DOHH2 (cell line): ENCODE data around the gene VWC2.

Source experiments
- H3F3A ChIP-seq: fragments of 200-600 bp; sonication (generic), shearing (Covaris generic); 2 replicates; pipeline ENCODE4 v1.6.0; 2016; ENCODE audit warnings: antibody characterized with exemption, mild to moderate bottlenecking; ENCODE audit not compliant: control insufficient read depth, insufficient read depth
- H3K27ac ChIP-seq: fragments of 200-600 bp; sonication (generic); 2 replicates; pipeline ENCODE4 v1.5.1; 2014; ENCODE audit warnings: low read depth, mild to moderate bottlenecking, low read length, moderate library complexity
- H3K27me3 ChIP-seq: fragments of 200-600 bp; sonication (generic); 2 replicates; pipeline ENCODE4 v1.6.1; 2014; ENCODE audit warnings: mild to moderate bottlenecking, low read length, mixed read lengths; ENCODE audit not compliant: control insufficient read depth
- H3K36me3 ChIP-seq: fragments of 200-600 bp; sonication (generic); 2 replicates; pipeline ENCODE4 v1.6.1; 2014; ENCODE audit warnings: mild to moderate bottlenecking, low read length, moderate library complexity, mixed read lengths; ENCODE audit not compliant: control insufficient read depth
- H3K4me1 ChIP-seq: fragments of 200-600 bp; sonication (generic); 2 replicates; pipeline ENCODE4 v1.6.1; 2014; ENCODE audit warnings: mild to moderate bottlenecking, low read length, mixed read lengths; ENCODE audit not compliant: control insufficient read depth
- H3K4me2 ChIP-seq: fragments of 200-600 bp; sonication (generic); 2 replicates; pipeline ENCODE4 v1.6.0; 2014; ENCODE audit warnings: mild to moderate bottlenecking, low read length, moderate library complexity
- H3K4me3 ChIP-seq: fragments of 200-600 bp; sonication (generic); 2 replicates; pipeline ENCODE4 v1.5.1; 2014; ENCODE audit warnings: mild to moderate bottlenecking, low read length, mixed read lengths
- H3K79me2 ChIP-seq: fragments of 200-600 bp; sonication (generic); 2 replicates; pipeline ENCODE4 v1.6.1; 2014; ENCODE audit warnings: mild to moderate bottlenecking, low read length, mixed read lengths; ENCODE audit not compliant: control insufficient read depth
- H3K9me2 ChIP-seq: fragments of 200-600 bp; sonication (generic); replicated peaks from 2 replicates; pipeline ENCODE4 v1.6.1; 2014; ENCODE audit warnings: mild to moderate bottlenecking, low read length, mixed read lengths; ENCODE audit not compliant: control insufficient read depth
- H3K9me3 ChIP-seq: fragments of 200-600 bp; sonication (generic); 2 replicates; pipeline ENCODE4 v1.6.1; 2014; ENCODE audit warnings: antibody characterized with exemption, low read length, mixed read lengths; ENCODE audit not compliant: control insufficient read depth, insufficient read depth
- H4K20me1 ChIP-seq: fragments of 200-600 bp; sonication (generic); 2 replicates; pipeline ENCODE4 v1.6.0; 2014; ENCODE audit warnings: low read depth, mild to moderate bottlenecking, antibody characterized with exemption, low read length, moderate library complexity; ENCODE audit not compliant: control insufficient read depth, insufficient read depth
- EZH2phosphoT487 ChIP-seq: fragments of 200-600 bp; sonication (generic); IDR thresholded peaks from 2 replicates; pipeline ENCODE4 v1.6.1; 2017; ENCODE audit warnings: borderline replicate concordance, mild to moderate bottlenecking, antibody characterized with exemption, low read length, moderate library complexity, mixed read lengths
- TF ChIP-seq, protein P1 (sequence below): fragments of 200-600 bp; sonication (generic); IDR thresholded peaks from one replicate; pipeline ENCODE4 v1.5.1; 2014; ENCODE audit warnings: antibody characterized with exemption, mild to moderate bottlenecking, low read depth, low read length; ENCODE audit not compliant: poor library complexity, severe bottlenecking

VWC2 gene

DNA sequence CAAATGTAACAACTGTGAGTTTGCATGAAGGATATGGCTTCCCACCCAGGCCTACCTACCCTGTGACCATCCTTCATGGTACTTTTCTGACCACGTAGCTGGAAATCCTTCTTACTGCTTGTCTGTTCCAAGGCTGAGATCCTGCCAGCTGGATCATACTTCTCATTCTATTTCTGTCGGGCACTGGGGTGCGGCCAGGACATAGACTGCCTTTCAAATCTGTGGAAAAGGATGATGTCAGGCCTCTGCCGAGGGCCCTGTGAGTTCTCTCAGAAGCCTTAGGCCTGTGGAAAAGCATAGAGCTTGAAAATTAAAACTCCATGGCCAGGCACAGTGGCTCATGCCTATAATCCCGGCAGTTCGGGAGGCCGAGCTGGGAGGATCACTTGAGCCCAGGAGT is 10.0 kb downstream of the VWC2 start:
- Histone ChIP-seq H3K9me3 (no peaks in the 10 kb centered on the region), H3K27ac (no peak overlapping the region), H3K9me2 (no peaks in the 10 kb centered on the region), H4K20me1 (no peaks in the 10 kb centered on the region), H3F3A (no peaks in the 10 kb centered on the region), H3K4me3 (no peak overlapping the region), H3K4me1 (peaks cover 8% of the 10 kb centered on the region), H3K4me2 (no peak overlapping the region), H3K36me3 (no peaks in the 10 kb centered on the region), H3K27me3 (no peaks in the 10 kb centered on the region), H3K79me2 (no peaks in the 10 kb centered on the region)
- TF ChIP-seq EZH2phosphoT487 = no peak
- TF ChIP-seq, protein P1, sequence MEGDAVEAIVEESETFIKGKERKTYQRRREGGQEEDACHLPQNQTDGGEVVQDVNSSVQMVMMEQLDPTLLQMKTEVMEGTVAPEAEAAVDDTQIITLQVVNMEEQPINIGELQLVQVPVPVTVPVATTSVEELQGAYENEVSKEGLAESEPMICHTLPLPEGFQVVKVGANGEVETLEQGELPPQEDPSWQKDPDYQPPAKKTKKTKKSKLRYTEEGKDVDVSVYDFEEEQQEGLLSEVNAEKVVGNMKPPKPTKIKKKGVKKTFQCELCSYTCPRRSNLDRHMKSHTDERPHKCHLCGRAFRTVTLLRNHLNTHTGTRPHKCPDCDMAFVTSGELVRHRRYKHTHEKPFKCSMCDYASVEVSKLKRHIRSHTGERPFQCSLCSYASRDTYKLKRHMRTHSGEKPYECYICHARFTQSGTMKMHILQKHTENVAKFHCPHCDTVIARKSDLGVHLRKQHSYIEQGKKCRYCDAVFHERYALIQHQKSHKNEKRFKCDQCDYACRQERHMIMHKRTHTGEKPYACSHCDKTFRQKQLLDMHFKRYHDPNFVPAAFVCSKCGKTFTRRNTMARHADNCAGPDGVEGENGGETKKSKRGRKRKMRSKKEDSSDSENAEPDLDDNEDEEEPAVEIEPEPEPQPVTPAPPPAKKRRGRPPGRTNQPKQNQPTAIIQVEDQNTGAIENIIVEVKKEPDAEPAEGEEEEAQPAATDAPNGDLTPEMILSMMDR = no peak

DNA sequence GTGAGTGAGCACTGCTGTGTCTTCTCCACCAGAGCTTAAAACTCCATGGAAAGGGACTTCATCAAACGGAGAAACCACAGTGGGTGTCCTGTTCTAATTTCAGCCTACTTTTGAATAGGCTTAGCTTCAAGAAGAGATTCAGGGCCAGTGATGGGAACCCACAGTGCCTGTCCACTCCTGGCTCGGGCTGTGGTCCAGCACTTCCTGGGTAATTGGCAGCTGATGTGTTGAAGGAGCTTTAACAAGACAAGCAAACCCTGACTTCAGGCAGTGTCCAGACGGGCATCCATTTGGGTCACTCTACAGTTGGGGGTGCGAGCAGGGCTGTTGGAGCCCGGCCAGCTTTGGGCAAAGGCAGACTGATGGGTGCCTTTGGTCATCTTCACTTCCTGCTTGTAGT is 14.5 kb downstream of the VWC2 start:
- Histone ChIP-seq H3K27me3 (peaks cover 2% of the 10 kb centered on the region; the same call in 1 of the 2 replicates), H3K4me1 (peaks cover 5% of the 10 kb centered on the region; the same call in 1 of the 2 replicates), H3K9me3 (no peaks in the 10 kb centered on the region), H3K79me2 (no peaks in the 10 kb centered on the region), H3K36me3 (no peaks in the 10 kb centered on the region), H3K4me2 (no peak overlapping the region), H4K20me1 (no peaks in the 10 kb centered on the region), H3K9me2 (no peaks in the 10 kb centered on the region), H3F3A (no peaks in the 10 kb centered on the region), H3K4me3 (no peak overlapping the region), H3K27ac (no peak overlapping the region)
- no peak for TF ChIP-seq EZH2phosphoT487
- TF ChIP-seq, protein P1 = no peak

DNA sequence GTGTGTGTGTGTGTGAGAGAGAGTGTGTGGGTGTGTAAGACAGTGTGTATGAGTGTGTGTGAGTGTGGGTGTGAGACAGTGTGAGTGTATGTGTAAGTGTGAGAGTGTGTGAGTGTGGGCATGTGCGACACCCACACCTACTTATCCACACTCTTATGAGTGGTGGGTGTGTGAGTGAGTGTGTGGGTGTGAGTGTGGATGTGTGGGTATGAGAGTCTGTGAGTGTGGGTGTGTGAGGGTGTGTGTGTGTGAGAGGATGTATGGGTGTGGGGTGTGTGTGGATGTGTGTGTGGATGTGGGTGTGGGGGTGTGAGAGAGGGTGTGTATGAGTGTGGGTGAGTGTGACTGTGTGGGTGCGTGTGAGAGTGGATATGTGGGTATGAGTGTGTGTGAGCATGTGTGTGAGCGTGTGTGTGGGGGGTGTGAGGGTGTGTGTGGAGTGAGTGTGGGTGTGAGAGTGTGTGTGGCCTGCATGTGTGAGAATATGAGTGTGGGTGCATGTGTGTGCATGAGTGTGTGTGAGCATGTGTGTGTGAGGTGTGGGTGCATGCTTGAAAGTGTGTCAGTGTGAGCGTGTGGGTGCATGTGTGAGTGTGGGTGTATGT is 15.1 kb downstream of the VWC2 start:
- TF ChIP-seq, protein P1 = no peak
- no peak for TF ChIP-seq EZH2phosphoT487

More for the DNA sequence above, 15.1 kb downstream of the VWC2 start:
- peaks cover 5% of the 10 kb centered on the region; the same call in 1 of the 2 replicates for H3K4me1 ChIP-seq
- no peak overlapping the region for H3K4me2 ChIP-seq
- H3K27ac ChIP-seq = no peak overlapping the region
- H3K9me2 ChIP-seq = no peaks in the 10 kb centered on the region
- H3K79me2 ChIP-seq = no peaks in the 10 kb centered on the region
- peaks cover 2% of the 10 kb centered on the region; the same call in 1 of the 2 replicates for H3K27me3 ChIP-seq
- no peaks in the 10 kb centered on the region for H4K20me1 ChIP-seq
- H3K36me3 ChIP-seq = no peaks in the 10 kb centered on the region
- H3F3A ChIP-seq = no peaks in the 10 kb centered on the region
- no peaks in the 10 kb centered on the region for H3K9me3 ChIP-seq
- no peak overlapping the region for H3K4me3 ChIP-seq
